HG03354 (cell line): ENCODE data around the gene PCYT1A.
"Not testable (repeated sequence)": the region's sequence is repeated elsewhere in the genome, so short reads cannot be mapped to it uniquely, and the experiment has no call there.

ENCODE experiments used
- ATAC-seq: cut with Tn5 transposase; IDR thresholded peaks from one replicate; pipeline ENCODE4 v1.9.1; 2021; ENCODE audit warnings: mild to moderate bottlenecking; ENCODE audit not compliant: unreplicated experiment, poor library complexity, severe bottlenecking

PCYT1A gene

GRCh38 chr3:196287440-196288140 lies at the start of gene PCYT1A:
Gene PCYT1A (minus strand): TSS chr3:196287726. CDS start chr3:196270531, 17,195 bp downstream.
- ATAC-seq = peak; percentile 85

- ATAC-seq = no peak
These were observed 49.0 kb upstream of the PCYT1A start for GRCh38 chr3:196336319-196337145.

- no peak for ATAC-seq
These were observed 48.0 kb upstream of the PCYT1A start for GRCh38 chr3:196335503-196335948.

GRCh38 chr3:196334982-196335381 lies 47.5 kb upstream of the PCYT1A start:
- no peak for ATAC-seq

GRCh38 chr3:196332168-196332567 lies 44.6 kb upstream of the PCYT1A start:
- ATAC-seq = no peak

- ATAC-seq = no peak
These were observed 39.9 kb upstream of the PCYT1A start for GRCh38 chr3:196327405-196327804.

GRCh38 chr3:196326936-196327335 lies 39.4 kb upstream of the PCYT1A start:
- ATAC-seq = no peak

- ATAC-seq = no peak
These were observed 36.2 kb upstream of the PCYT1A start for GRCh38 chr3:196323691-196324090.

GRCh38 chr3:196323016-196323415 lies 35.5 kb upstream of the PCYT1A start:
- no peak for ATAC-seq

- no peak for ATAC-seq
These were observed 33.6 kb upstream of the PCYT1A start for GRCh38 chr3:196321162-196321561.

GRCh38 chr3:196320137-196320536 lies 32.6 kb upstream of the PCYT1A start:
- ATAC-seq = no peak

- ATAC-seq = peak; percentile 84
These were observed 30.4 kb upstream of the PCYT1A start, which contains the start of gene DYNLT2B for GRCh38 chr3:196317687-196318467. Gene DYNLT2B (minus strand): TSS chr3:196318240. CDS start chr3:196318152, 88 bp downstream.

GRCh38 chr3:196316799-196317686 lies 29.5 kb upstream of the PCYT1A start:
- not testable (repeated sequence) for ATAC-seq

- no peak for ATAC-seq
These were observed 28.3 kb upstream of the PCYT1A start for GRCh38 chr3:196315821-196316220.

GRCh38 chr3:196314597-196314996 lies 27.1 kb upstream of the PCYT1A start:
- no peak for ATAC-seq

GRCh38 chr3:196314086-196314485 lies 26.6 kb upstream of the PCYT1A start:
- not testable (repeated sequence) for ATAC-seq

- ATAC-seq = not testable (repeated sequence)
These were observed 15.4 kb upstream of the PCYT1A start for GRCh38 chr3:196302960-196303359.

- ATAC-seq = not testable (repeated sequence)
These were observed 15.0 kb upstream of the PCYT1A start for GRCh38 chr3:196302551-196302950.

- ATAC-seq = no peak
These were observed 11.0 kb upstream of the PCYT1A start for GRCh38 chr3:196298521-196298920.
